ENCODE results near the gene RPL10L.

Gene RPL10L

DNA sequence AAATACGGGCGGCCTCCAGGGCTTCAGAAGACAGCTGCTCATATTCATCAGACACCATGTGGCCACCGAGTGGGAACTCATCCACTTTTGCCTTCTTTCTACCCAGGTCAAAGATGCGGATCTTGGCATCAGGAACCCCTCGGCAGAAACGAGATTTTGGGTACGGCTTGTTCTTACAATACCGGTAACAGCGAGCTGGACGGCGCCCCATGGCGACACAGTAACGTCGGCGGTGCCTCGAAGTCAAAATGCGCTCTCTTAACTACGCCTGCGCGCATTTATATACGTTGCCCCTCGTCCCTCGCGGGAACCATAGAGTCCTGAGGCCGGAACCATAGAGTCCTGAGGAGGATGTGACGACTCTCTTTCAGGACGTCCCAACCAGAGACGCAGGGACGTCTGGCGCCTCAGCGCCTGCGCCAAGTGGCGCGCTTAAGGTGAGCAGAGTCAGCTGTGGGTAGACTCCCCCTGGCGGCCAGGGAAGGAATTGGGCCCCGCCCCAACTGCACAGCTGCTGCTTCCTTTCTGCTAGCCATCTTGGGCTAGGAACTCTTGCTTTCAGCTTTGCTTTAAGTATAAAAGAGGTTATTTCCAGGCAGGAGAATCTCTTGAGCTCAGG is at the start of gene RPL10L:
RPL10L (minus strand) TSS at position 256 of the 619 bp plus-strand sequence; CDS start at position 211, 45 bp downstream.
- no peak for DNase-seq

DNA sequence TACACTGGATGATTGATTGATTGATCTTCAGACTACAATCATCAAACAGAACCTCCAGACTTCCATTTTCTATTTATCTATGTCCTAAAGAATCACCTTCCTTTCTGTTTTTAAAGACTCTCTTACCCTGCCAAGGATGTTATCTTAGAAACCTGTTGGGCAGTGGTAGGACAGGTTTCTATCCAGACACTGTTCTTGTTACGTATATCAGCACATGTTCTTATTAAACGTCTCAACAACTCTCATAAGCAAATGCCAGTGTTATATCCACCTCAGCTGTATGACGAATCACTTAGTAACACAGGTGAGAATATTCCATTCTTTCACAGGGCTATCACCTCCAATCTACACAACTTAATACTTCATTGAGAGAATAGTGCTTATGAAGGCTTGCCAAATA is 40.2 kb upstream of the RPL10L start:
- no peak for DNase-seq

DNA sequence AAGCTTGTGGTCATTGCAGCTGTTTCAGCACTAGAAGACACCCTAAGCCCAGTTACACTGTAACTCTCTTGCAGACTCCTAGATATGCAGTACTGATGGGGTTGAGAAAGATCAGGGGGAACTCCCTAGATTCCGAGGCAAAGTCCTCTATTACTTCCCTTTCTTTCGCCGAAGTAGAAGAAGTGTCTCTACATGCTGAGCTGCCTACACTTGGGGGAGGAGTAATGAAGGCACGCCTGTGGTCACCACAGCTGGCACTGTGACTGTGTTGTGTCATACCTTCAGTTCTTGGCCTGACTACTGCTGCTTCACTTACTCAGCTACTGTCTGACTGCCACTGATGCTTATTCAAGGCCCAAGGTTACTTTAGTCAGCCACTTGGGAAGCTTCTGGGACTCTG is 35.1 kb upstream of the RPL10L start:
- no peak for DNase-seq

DNA sequence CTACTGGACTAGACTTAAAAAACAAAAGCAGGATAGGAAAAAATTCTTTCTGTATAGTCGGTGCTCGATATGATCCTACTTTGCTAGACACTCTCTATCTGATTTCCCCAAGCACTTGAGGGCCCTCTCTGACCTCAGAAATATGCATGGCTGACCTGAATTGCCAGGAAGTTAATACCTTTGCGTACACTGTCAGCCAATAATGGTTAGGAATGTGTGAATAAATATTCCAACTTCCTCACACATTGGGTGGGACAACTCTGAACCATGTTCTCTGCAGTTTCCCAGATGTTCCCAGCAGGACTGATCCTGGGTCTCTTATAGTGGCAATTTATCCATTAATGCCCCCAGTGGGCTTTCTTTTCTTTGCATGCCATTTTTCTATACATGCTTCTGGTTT is 20.5 kb upstream of the RPL10L start:
- no peak for DNase-seq

DNA sequence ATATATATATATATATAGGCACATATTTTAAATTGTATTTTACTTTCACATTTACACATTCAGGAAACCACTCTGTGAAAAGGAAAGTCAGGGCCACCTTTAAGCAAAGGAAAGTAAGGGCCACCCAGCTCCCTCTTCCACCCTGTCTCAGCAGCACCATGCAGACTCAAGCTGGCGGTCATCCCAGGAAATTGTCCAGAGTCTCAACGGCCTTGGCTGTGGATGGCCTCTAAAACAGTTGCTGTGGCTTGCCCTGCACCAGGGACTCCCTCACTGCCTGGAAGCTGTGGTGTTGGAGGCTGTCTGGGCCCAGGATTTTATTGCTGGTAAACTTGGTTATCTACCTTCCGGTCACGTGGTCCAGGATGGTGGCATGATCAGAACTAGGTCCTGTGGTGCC is 11.8 kb upstream of the RPL10L start:
- no peak for DNase-seq

DNA sequence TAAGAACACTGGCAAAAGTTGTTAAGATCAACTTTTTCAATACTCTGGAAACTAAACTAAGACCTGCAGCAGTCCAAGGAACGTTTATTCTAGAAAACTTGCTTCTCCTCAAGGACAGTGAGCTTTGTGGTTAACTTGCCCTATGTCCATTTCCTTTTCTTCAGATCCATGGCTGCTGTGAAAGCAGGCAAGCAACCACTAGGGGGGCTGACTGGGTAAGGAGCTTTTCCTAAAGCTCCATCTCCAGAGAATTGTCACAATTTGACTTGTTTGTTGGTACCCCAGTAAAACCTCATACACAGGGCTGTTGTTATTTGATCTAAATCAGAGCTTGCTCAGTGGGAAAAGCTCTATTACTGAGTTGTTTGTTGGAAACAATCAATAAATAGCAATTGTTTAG is 10.1 kb upstream of the RPL10L start:
- DNase-seq = no peak

DNA sequence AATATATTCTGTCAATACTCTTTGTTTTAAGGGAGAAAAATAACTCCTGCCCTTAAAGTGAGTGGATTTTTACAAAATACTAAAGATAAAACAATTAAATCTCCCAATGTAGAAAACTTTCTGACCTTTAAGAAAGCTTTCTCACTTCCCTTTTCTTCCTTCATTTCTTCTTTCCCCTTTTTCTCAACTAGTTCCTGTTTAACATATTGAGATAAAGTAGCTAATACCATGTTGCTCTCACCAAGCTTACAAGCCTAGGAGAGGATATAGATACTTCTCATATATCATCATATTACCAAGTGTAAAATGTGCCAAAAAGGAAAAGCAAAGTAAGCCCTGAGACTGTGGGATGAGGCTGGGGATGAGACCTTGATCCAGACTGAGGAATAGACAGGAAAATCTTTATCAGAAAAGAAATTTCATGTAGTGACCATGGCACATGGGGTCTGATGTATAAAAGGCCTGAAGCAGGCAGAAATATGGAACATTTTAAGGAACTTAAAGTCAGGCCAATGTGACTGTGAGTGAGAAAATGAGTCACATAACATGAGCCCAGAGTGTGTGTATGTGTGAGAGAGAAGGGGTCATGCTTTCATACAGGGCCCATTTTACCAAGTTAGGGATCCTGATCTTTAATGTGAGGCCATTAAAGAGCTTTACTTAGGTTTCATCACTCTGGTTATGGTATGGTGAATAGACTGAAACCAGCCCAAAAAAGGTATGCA is 1.6 kb upstream of the RPL10L start:
- no peak for DNase-seq

DNA sequence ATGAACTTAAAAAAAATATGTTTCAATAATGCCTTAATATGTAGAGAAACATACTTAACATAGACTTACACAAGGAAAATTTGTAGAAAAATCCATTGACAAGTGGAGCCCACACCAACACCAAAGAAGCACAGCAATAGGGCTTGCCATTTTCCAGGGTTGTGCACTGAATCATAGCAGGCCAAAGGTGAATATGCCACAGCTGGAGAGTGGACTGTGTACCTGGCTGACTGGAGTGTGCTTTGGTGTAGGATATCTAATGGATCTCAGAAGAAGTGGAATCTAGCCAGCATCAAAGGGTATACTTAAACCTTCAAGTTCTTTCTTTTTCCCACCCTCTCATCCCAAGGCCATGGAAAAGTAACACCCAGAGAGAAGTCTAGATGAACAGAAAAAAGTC is 4.8 kb downstream of the RPL10L start:
- no peak for DNase-seq

DNA sequence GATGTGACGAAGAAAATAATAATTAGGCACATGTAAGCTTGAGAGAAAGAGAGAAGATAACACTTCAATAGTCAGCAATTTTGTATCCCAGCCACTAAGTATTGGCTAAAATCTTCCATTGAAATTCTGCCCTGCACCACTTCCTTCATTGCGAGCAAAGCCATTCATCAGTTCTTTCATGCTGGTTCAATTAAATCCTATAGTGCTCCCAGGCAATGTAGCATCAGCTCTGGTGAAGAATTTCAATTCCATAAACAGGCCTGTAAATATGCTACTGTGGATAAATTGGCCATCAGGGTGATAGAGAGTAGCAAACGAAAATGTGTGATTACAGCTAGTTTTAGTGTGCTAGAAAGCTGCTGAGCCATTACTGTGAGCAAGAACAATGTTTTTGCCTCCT is 24.7 kb downstream of the RPL10L start:
- no peak for DNase-seq
